ENCODE results near the gene ETFBKMT.

DNA sequence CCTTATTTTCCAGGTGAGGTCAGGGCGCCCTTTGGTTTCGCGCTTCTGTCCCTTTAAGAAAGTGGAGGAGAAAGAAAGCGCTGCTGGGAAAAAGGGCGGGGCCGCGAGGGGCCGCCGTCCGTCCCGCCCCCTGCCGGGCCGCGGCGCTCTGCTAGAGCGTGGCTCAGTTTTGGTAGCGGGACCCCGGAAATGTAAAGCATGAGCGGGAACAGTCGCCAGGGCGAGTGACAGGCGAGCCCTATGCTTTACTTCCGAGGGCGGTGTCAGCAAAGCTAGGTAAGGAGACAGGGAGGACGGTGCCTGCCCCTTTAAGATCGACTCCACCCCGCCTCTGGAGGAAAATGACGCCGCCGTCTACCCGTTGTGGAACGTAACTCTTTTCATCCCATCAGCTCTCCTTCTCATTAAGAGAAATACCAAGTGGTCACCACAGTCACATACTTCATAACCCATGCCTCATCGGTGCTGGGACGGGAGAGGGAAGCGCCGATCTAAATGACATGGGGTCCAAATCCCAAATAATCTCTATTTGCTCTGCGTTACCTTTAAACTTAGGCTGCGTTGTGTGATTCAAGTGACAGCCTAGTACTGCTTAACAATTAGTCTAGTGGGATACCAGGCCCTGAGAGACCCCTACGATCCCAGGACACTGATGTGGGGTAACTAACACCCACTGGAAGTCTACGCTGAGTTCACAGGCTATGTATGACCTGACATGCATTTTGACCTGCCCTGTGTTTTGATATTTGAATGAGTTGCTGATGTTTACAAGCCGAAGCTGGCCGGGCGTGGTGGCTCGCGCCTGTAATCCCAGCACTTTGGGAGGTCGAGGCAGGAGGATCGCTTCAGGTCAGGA lies at the start of gene ETFBKMT:
- TF ChIP-seq POLR2A (IDR thresholded peaks at IDR 0.05): peak in 1 of 2 donors; percentile 58
- peak; percentile 53 to 73 (median 68) for TF ChIP-seq CTCF (IDR thresholded peaks at IDR 0.05)
